Tibial artery (tissue), 4 donors: Measurements from ENCODE around the gene RAET1E.
A peak's percentile ranks its signal among the peaks of the same experiment; 100 is the strongest.
"Not testable (repeated sequence)": the region's sequence is repeated elsewhere in the genome, so short reads cannot be mapped to it uniquely, and the experiment has no call there.

Source experiments
- DNase-seq, 2 donors: peaks; one replicate each; pipeline ENCODE4 v3.0.0-alpha.2; 2019
- H3K27ac ChIP-seq, 2 donors: fragments of 200-600 bp; sonication (generic) in 1 of 2; 1 replicate in 1 of 2; 2 replicates in 1 of 2; pipeline ENCODE4 v1.5.1; 2018 to 2019; ENCODE audit warnings: mild to moderate bottlenecking in 1 of 2
- H3K27me3 ChIP-seq, 2 donors: fragments of 200-600 bp; sonication (generic) in 1 of 2; one replicate each; pipeline versions ENCODE4 v1.5.1 to v1.6.0; 2016 to 2019
- H3K36me3 ChIP-seq, 3 donors: fragments of 200-600 bp; sonication (generic) in 2 of 3; one replicate each; pipeline ENCODE4 v1.5.1; 2016 to 2019; ENCODE audit warnings: mild to moderate bottlenecking in 2 of 3
- H3K4me1 ChIP-seq, 4 donors: fragments of 200-600 bp; sonication (generic) in 2 of 4; 1 replicate in 3 of 4; 2 replicates in 1 of 4; pipeline ENCODE4 v1.5.1; 2016 to 2019
- H3K4me3 ChIP-seq, 2 donors: fragments of 200-600 bp; sonication (generic) in 1 of 2; 1 replicate in 1 of 2; 2 replicates in 1 of 2; pipeline ENCODE4 v1.5.1; 2018 to 2019; ENCODE audit warnings: mild to moderate bottlenecking in 2 of 2
- H3K9me3 ChIP-seq, 3 donors: fragments of 200-600 bp; sonication (generic) in 1 of 3; one replicate each; pipeline ENCODE4 v1.5.1; 2016 to 2019
- intact Hi-C: fragments of 100-400 bp; cut with DNase I; formaldehyde crosslinking; loops from one replicate; pipeline ENCODE4 v1.15.0; 2023; ENCODE audit warnings: low total_unique reads
- TF ChIP-seq, protein P1 (sequence below), 2 experiments: fragments of 200-600 bp in 1 of 2; fragments of 450-650 bp in 1 of 2; IDR thresholded peaks; one replicate each; pipeline ENCODE4 v1.5.1; 2017 to 2019; ENCODE audit warnings: antibody characterized with exemption in 2 of 2, mild to moderate bottlenecking in 1 of 2, moderate library complexity in 1 of 2

Gene RAET1E

DNA sequence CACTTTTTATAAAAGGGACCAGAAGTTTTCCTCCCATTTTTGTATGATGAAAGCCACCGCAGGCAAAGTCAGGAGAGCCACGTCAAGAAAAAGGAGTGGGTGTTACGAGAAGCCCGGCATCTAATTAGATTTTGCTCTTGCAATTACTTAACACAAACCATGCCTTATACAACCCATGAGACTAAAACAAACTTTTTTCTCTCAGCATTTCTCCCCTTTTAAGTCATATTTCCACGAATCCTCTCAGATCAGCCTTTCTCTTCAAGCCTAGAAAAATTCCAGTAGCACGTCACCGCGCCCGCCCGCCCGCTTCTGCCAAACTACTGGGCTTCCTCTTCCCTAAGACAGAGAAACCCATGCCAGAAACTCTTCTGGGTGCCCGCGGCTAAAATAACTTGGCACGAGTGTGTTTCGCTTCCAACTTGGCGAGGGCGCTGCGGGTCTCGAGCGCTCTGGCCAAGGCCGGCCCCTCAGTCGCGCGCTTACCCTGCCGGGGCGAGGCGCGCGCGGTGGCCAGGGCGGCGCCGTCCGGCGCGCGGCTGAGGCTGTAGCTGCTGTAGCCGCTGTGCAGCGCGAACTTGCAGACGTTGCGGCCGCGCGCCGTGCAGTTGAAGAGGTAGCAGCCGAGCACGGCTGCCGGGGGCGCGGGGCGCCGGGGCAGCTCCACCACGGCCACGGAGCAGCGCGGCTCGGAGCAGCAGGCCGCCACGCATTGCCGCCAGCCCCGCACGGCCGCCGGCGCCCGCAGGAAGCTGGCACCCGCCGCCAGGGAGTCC lies 34.8 kb downstream of the RAET1E start:
- Histone ChIP-seq H3K4me1 (peaks cover 0 to 34% (median 10%) of the 10 kb centered on the region in 4 donors), H3K4me3 (peak overlapping the region; percentile 74 to 77), H3K36me3 (no peaks in the 10 kb centered on the region), H3K27ac (peak overlapping the region; percentile 90 to 96), H3K27me3 (no peaks in the 10 kb centered on the region), H3K9me3 (no peaks in the 10 kb centered on the region)
- intact Hi-C loops: no loop called here
- DNase-seq: peak; percentile 72 to 92
- TF ChIP-seq, protein P1, sequence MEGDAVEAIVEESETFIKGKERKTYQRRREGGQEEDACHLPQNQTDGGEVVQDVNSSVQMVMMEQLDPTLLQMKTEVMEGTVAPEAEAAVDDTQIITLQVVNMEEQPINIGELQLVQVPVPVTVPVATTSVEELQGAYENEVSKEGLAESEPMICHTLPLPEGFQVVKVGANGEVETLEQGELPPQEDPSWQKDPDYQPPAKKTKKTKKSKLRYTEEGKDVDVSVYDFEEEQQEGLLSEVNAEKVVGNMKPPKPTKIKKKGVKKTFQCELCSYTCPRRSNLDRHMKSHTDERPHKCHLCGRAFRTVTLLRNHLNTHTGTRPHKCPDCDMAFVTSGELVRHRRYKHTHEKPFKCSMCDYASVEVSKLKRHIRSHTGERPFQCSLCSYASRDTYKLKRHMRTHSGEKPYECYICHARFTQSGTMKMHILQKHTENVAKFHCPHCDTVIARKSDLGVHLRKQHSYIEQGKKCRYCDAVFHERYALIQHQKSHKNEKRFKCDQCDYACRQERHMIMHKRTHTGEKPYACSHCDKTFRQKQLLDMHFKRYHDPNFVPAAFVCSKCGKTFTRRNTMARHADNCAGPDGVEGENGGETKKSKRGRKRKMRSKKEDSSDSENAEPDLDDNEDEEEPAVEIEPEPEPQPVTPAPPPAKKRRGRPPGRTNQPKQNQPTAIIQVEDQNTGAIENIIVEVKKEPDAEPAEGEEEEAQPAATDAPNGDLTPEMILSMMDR (IDR thresholded peaks at IDR 0.05): no peak

DNA sequence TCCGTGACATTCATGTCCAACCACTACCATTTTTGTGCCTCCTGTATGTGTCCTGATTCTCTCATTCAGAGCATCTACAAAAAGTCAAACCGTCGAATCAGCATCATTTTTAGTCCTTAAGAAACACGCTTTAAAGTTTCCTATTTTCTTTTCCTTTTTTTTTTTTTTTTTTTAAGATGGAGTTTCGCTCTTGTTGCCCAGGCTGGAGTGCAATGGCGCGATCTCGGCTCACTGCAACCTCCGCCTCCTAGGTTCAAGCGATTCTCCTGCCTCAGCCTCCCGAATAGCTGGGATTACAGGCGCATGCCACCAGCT lies 35.5 kb downstream of the RAET1E start:
- DNase-seq, H3K27me3 ChIP-seq, H3K9me3 ChIP-seq, intact Hi-C loops, H3K36me3 ChIP-seq: not testable (repeated sequence)
- Histone ChIP-seq H3K4me3 (peak overlapping the region; percentile 74 to 77), H3K4me1 (peaks cover 0 to 34% (median 10%) of the 10 kb centered on the region in 4 donors), H3K27ac (peak overlapping the region; percentile 90 to 96)

DNA sequence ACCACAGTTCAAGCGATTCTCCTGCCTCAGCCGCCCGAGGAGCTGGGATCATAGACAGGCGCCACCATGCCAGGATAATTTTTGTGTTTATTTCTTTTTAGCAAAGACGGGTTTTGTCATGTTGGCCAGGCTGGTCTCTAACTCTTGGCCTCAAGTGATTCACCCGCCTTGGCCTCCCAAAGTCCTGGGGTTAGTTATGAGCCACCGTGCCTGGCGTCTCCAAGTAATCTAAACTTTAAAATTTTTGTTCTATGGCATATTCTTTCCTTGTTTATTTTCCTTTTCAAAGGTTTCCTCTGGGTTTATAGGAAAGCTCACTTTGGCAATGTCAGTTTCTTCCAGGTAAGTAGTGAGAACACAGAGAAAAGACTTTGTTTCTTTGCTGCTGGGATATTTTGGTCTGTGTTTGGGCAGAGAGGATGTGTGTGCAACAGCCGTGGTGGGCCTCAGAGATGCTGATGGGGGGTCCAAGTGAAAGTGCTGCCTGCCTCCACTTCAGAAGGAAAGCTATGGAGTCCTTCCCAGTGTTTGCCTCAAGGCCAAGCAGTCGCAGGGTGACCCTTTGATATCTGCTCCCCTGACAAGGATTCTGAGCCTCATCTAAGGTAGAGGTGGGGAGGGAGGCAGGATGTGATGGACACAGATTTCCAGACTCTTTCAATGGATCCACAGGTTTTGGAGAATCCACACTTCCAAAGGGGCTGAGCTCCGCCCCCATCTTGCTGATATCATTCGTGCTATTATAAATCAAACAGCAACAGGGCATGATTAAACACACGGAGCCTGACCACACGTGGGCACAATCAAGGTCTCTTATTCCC lies 36.1 kb downstream of the RAET1E start:
- Histone ChIP-seq H3K4me3 (no peak overlapping the region), H3K4me1 (peaks cover 0 to 34% (median 10%) of the 10 kb centered on the region in 4 donors), H3K27me3 (no peaks in the 10 kb centered on the region), H3K9me3 (no peaks in the 10 kb centered on the region), H3K36me3 (no peaks in the 10 kb centered on the region), H3K27ac (no peak overlapping the region)
- DNase-seq: no peak
- TF ChIP-seq, protein P1 (IDR thresholded peaks at IDR 0.05): no peak
- intact Hi-C loops: no loop called here

DNA sequence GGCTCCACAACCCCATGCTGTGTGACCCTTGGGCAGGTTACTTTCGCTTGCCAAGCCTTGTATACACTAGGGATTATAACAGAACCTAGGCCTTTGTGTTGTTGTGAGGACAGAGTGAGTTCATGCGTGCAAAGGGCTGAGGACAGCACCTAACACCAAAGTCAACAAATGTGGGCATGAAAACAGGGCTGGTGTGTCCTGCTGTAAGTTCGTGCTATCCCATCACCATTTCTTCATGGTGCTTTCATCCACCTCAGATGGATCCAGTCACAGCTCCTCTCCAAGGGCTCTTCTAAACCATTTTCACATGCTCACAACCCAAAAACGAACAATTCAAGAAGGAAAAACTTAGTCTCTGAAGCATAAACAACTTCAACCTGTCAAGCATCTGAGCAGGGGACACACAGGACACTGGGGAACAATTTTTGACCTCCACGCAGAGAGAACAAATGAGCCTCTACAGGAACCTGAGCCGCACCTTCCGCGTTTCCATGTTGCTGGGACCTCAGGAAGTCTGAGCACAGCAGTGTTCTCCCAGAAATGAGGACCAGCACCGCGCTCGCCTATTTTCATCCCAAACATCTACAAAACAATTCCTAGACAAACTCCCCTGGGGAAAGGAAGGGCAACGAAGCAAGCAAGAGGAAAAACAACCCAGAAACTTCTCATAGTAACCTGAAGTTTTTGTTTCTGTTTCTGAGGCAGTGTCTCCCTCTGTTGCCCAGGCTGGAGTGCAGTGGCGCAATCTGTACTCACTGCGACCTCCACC lies 36.9 kb downstream of the RAET1E start:
- Histone ChIP-seq H3K27me3 (no peaks in the 10 kb centered on the region), H3K4me1 (peaks cover 0 to 34% (median 10%) of the 10 kb centered on the region in 4 donors), H3K27ac (no peak overlapping the region), H3K36me3 (no peaks in the 10 kb centered on the region), H3K4me3 (no peak overlapping the region), H3K9me3 (no peaks in the 10 kb centered on the region)
- TF ChIP-seq, protein P1 (IDR thresholded peaks at IDR 0.05): no peak
- DNase-seq: no peak
- intact Hi-C loops: no loop called here

DNA sequence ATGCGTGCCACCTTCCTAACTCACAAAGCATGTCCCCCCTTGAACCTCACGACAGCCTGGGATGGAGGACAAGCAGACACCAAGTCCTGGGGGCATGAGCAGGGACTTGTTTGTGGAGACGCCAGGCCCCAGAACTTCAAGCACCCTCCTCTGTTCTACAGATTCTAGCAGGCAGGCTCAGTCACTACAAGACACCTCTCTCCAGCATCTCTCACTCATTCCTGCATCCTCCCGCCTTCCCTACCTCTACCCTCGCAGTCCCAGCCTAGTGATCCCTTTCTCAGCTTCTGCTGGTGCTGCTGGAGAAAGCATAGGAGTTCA lies 37.4 kb downstream of the RAET1E start:
- TF ChIP-seq, protein P1 (IDR thresholded peaks at IDR 0.05): no peak
- no peaks in the 10 kb centered on the region for H3K27me3 ChIP-seq
- DNase-seq: no peak
- intact Hi-C loops: no loop called here
- H3K9me3 ChIP-seq: no peaks in the 10 kb centered on the region
- no peaks in the 10 kb centered on the region for H3K36me3 ChIP-seq
- no peak overlapping the region for H3K4me3 ChIP-seq
- H3K4me1 ChIP-seq: peaks cover 0 to 34% (median 10%) of the 10 kb centered on the region in 4 donors
- no peak overlapping the region for H3K27ac ChIP-seq
